IMR-90 (cell line): ENCODE measurements around the gene MFN2. TPM values are rescaled to one million over a fixed set of nuclear protein-coding genes. Genes with fewer than 3 reads are reported as not detected.
"Not testable (repeated sequence)": the region's sequence is repeated elsewhere in the genome, so short reads cannot be mapped to it uniquely, and the experiment has no call there.

Source experiments
- ATAC-seq: fragments of 200-7000 bp; cut with Tn5 transposase; 2 replicates; pipeline ENCODE4 v1.9.1; 2020; ENCODE audit warnings: low read depth, mild to moderate bottlenecking, moderate library complexity
- BruUV-seq: library from RNA; stranded (reverse); fragments of 400-500 nt; replicated peaks from 2 replicates; lab custom pipeline; 2021; lab: Mats Ljungman, UMichigan
- CTCF ChIA-PET: fragments of 300-600 bp; formaldehyde crosslinking; extraction: SDS; loops from one replicate; lab custom pipeline; 2021; ENCODE audit warnings: antibody characterized with exemption; lab: Yijun Ruan, JAX
- POLR2A ChIA-PET: fragments of 300-600 bp; sonication (Branson Sonifier 250); formaldehyde crosslinking; loops from one replicate; lab custom pipeline; 2022; ENCODE audit warnings: antibody characterized with exemption; ENCODE audit not compliant: unreplicated experiment; lab: Charles Lee
- DNase-seq: peaks from one replicate; pipeline ENCODE4 v3.0.0; 2013
- H2AFZ ChIP-seq: replicated peaks from 2 replicates; pipeline ENCODE3; 2013; ENCODE audit warnings: low read length, mild to moderate bottlenecking; ENCODE audit not compliant: poor library complexity
- H2AK5ac ChIP-seq: 2 replicates; pipeline ENCODE4 v1.6.1; 2013; ENCODE audit warnings: low read depth, low read length, inconsistent platforms
- H2AK9ac ChIP-seq: replicated peaks from 2 replicates; pipeline ENCODE3; 2013; ENCODE audit warnings: mild to moderate bottlenecking, low read depth, low read length, moderate library complexity; ENCODE audit not compliant: poor library complexity
- H2BK120ac ChIP-seq: 2 replicates; pipeline ENCODE4 v1.6.1; 2013; ENCODE audit warnings: low read depth, low read length, inconsistent platforms
- H2BK15ac ChIP-seq: 3 replicates; pipeline ENCODE4 v1.6.1; 2013; ENCODE audit warnings: low read depth, low read length, inconsistent platforms
- H2BK20ac ChIP-seq: 2 replicates; pipeline ENCODE4 v1.6.1; 2013; ENCODE audit warnings: low read depth, mild to moderate bottlenecking, inconsistent platforms, low read length, moderate library complexity
- H2BK5ac ChIP-seq: 2 replicates; pipeline ENCODE4 v1.6.1; 2013; ENCODE audit warnings: mild to moderate bottlenecking, low read depth, low read length, inconsistent platforms; ENCODE audit not compliant: poor library complexity, severe bottlenecking
- H3K14ac ChIP-seq: replicated peaks from 2 replicates; pipeline ENCODE4 v1.6.1; 2013; ENCODE audit warnings: low read depth, low read length, inconsistent platforms
- H3K18ac ChIP-seq: 2 replicates; pipeline ENCODE4 v1.6.1; 2013; ENCODE audit warnings: low read depth, low read length, control low read depth
- H3K23ac ChIP-seq: 2 replicates; pipeline ENCODE4 v1.6.1; 2013; ENCODE audit warnings: low read depth, low read length, inconsistent platforms
- H3K27ac ChIP-seq: 2 replicates; pipeline ENCODE4 v1.5.1; 2013; ENCODE audit warnings: mild to moderate bottlenecking, control low read depth, low read length; ENCODE audit not compliant: insufficient read depth
- H3K27me3 ChIP-seq: 2 replicates; pipeline ENCODE4 v1.6.1; 2013; ENCODE audit warnings: low read length; ENCODE audit not compliant: control insufficient read depth, insufficient read depth
- H3K36me3 ChIP-seq: 2 replicates; pipeline ENCODE4 v1.6.1; 2013; ENCODE audit warnings: low read length, mixed read lengths; ENCODE audit not compliant: control insufficient read depth, insufficient read depth
- H3K4ac ChIP-seq: 2 replicates; pipeline ENCODE4 v1.6.1; 2013; ENCODE audit warnings: low read depth, low read length, inconsistent platforms
- H3K4me1 ChIP-seq: 2 replicates; pipeline ENCODE4 v1.6.1; 2013; ENCODE audit warnings: low read length, mixed read lengths; ENCODE audit not compliant: control insufficient read depth, insufficient read depth
- H3K4me2 ChIP-seq: 2 replicates; pipeline ENCODE4 v1.6.1; 2013; ENCODE audit warnings: low read depth, mild to moderate bottlenecking, control low read depth, low read length, moderate library complexity
- H3K4me3 ChIP-seq: 2 replicates; pipeline ENCODE4 v1.5.1; 2013; ENCODE audit warnings: low read depth, mild to moderate bottlenecking, control low read depth, low read length, moderate library complexity; ENCODE audit not compliant: insufficient read depth
- H3K56ac ChIP-seq: 2 replicates; pipeline ENCODE4 v1.6.1; 2013; ENCODE audit warnings: low read length, inconsistent platforms; ENCODE audit not compliant: insufficient read depth; ENCODE audit errors: extremely low read depth
- H3K79me1 ChIP-seq, 2 experiments: 2 replicates each; pipeline ENCODE4 v1.6.1; 2013; ENCODE audit warnings: low read length in 2 of 2, inconsistent platforms in 1 of 2, low read depth in 1 of 2
- H3K9ac ChIP-seq: 2 replicates; pipeline ENCODE4 v1.6.1; 2013; ENCODE audit warnings: low read depth, low read length, control low read depth
- H3K9me1 ChIP-seq: 2 replicates; pipeline ENCODE4 v1.6.1; 2013; ENCODE audit warnings: low read length, inconsistent platforms; ENCODE audit not compliant: insufficient read depth
- H3K9me3 ChIP-seq: 2 replicates; pipeline ENCODE4 v1.6.1; 2013; ENCODE audit warnings: low read length; ENCODE audit not compliant: control insufficient read depth, insufficient read depth
- H4K20me1 ChIP-seq: 2 replicates; pipeline ENCODE4 v1.6.1; 2013; ENCODE audit warnings: low read length, inconsistent platforms; ENCODE audit not compliant: insufficient read depth
- H4K5ac ChIP-seq: 2 replicates; pipeline ENCODE4 v1.6.1; 2013; ENCODE audit warnings: mild to moderate bottlenecking, low read depth, low read length, control low read depth
- H4K8ac ChIP-seq, 2 experiments: 2 replicates each; pipeline ENCODE4 v1.6.1; 2013; ENCODE audit warnings: low read depth in 2 of 2, low read length in 2 of 2, control low read depth in 1 of 2, inconsistent platforms in 1 of 2
- H4K91ac ChIP-seq: 2 replicates; pipeline ENCODE4 v1.6.1; 2013; ENCODE audit warnings: low read depth, low read length, inconsistent platforms; ENCODE audit not compliant: insufficient read depth
- WGBS, 2 experiments: methylation state at CpG; one replicate each; pipeline versions ENCODE4 v1.1.5 to v1.1.7; 2013; ENCODE audit warnings: missing lambda C conversion rate in 2 of 2; ENCODE audit not compliant: insufficient read length in 1 of 2; ENCODE audit errors: extremely low coverage in 2 of 2; 5-methylcytosine and 5-hydroxymethylcytosine counted together
- dilution Hi-C: fragments of 300-500 bp; cut with HindIII; formaldehyde crosslinking; loops from one replicate; pipeline ENCODE4 v1.14.3; 2018; ENCODE audit warnings: low sequenced_read_pairs; ENCODE audit not compliant: unreplicated experiment
- in situ Hi-C: fragments of 300-500 bp; cut with MboI; formaldehyde crosslinking; loops from 3 replicates; pipeline ENCODE4 v1.14.3; 2019; ENCODE audit warnings: low sequenced_read_pairs, inconsistent platforms, mixed read lengths
- intact Hi-C: fragments of 100-400 bp; cut with micrococcal nuclease; formaldehyde crosslinking; loops from 2 replicates; pipeline ENCODE4 v1.10.0; 2022
- polyA plus RNA-seq, 3 experiments: library from polyadenylated mRNA; depleted of rRNA; stranded (reverse); fragments of >200 nt; gene quantifications; 2 replicates each; pipeline ENCODE4 v1.2.3, GENCODE V29; 2012; ENCODE audit warnings: low replicate concordance in 1 of 3
- total RNA-seq: library from RNA; depleted of rRNA; stranded (reverse); fragments of >200 nt; gene quantifications from 2 replicates; pipeline ENCODE4 v1.2.3, GENCODE V29; 2012

Gene MFN2
- total and polyA plus RNA-seq, 2 of the 4 experiments (the other 2 are of a cell fraction): 52.8 to 84.2 TPM

DNA sequence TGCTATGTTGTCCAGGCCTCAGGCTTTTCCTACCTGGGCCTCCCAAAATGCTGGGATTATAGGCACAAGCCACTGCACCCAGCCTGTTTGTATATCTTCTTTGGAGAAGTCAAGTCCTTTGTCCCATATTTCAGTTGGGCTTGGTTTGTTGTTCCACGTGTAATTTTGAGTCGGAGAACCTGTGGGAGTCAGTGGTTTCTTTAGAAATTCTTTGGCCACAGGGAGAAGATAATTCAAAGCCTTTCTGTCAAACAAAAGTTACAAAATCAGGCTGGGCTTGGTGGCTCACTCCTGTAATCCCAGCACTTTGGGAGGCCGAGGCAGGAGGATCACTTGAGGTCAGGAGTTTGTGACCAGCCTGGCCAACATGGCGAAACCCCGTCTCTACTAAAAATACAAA lies 53.2 kb downstream of the MFN2 start:
- H3K14ac ChIP-seq, H2AFZ ChIP-seq, H3K4me2 ChIP-seq, H4K20me1 ChIP-seq, H3K4me1 ChIP-seq, H3K4ac ChIP-seq, H3K4me3 ChIP-seq, H4K5ac ChIP-seq, H3K23ac ChIP-seq, H2BK120ac ChIP-seq, POLR2A ChIA-PET, H2AK9ac ChIP-seq, H3K56ac ChIP-seq, ATAC-seq, in situ Hi-C loops, H2AK5ac ChIP-seq, H3K27me3 ChIP-seq, H3K9me3 ChIP-seq, intact Hi-C loops, H3K18ac ChIP-seq, H2BK15ac ChIP-seq, BruUV-seq, H4K91ac ChIP-seq, DNase-seq, H3K9ac ChIP-seq, H2BK20ac ChIP-seq, H4K8ac ChIP-seq, dilution Hi-C loops, H2BK5ac ChIP-seq, H3K9me1 ChIP-seq, H3K79me1 ChIP-seq, CTCF ChIA-PET, H3K27ac ChIP-seq: not testable (repeated sequence)
- 100% methylated on average over 1 of the region's 5 CpGs; no CpG with 5 or more reads in 1 of the 2 experiments for WGBS, 2 experiments
- H3K36me3 ChIP-seq: peaks cover 21% of the 10 kb centered on the region; the same call in 1 of the 2 replicates
